ENCODE results near the gene RGS5.

DNA sequence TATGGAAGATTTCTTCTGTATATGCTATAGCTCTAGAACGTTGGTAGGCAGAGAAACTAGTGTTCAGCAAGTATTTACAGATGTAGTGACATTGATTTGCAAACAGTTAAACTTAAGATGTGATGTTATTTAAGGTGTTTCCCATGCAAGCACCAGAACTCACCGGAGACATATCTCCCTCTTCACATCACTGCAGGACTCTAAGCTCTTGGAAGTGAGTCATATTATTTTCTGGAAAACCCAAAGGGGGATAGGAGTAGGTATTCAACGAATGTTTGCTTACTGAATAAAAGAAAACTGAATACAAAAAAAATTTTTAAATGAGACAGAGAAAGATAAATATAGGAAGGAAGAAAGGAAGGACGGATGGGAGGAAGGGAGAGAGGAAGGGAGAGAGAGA is 108.5 kb downstream of the RGS5 start:
- TF ChIP-seq, protein P1, sequence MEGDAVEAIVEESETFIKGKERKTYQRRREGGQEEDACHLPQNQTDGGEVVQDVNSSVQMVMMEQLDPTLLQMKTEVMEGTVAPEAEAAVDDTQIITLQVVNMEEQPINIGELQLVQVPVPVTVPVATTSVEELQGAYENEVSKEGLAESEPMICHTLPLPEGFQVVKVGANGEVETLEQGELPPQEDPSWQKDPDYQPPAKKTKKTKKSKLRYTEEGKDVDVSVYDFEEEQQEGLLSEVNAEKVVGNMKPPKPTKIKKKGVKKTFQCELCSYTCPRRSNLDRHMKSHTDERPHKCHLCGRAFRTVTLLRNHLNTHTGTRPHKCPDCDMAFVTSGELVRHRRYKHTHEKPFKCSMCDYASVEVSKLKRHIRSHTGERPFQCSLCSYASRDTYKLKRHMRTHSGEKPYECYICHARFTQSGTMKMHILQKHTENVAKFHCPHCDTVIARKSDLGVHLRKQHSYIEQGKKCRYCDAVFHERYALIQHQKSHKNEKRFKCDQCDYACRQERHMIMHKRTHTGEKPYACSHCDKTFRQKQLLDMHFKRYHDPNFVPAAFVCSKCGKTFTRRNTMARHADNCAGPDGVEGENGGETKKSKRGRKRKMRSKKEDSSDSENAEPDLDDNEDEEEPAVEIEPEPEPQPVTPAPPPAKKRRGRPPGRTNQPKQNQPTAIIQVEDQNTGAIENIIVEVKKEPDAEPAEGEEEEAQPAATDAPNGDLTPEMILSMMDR (IDR thresholded peaks at IDR 0.05) = no peak
- TF ChIP-seq POLR2AphosphoS5 (IDR thresholded peaks at IDR 0.05) (no peak), POLR2A (IDR thresholded peaks at IDR 0.05) (no peak)

Data from breast epithelium (tissue), 3 donors.